K562 treated with DMSO at 1 percent for 24 hours (cell line): ENCODE data around the gene C2orf69. TPM values are rescaled to one million over a fixed set of nuclear protein-coding genes. Genes with fewer than 3 reads are reported as not detected.

Experiments
- total RNA-seq: library from RNA; unstranded; fragments of 300-600 nt; gene quantifications from 2 replicates; pipeline ENCODE4 v1.2.3, GENCODE V29; 2022; ENCODE audit warnings: low read depth; ENCODE audit not compliant: insufficient read depth

C2orf69 gene, protein sequence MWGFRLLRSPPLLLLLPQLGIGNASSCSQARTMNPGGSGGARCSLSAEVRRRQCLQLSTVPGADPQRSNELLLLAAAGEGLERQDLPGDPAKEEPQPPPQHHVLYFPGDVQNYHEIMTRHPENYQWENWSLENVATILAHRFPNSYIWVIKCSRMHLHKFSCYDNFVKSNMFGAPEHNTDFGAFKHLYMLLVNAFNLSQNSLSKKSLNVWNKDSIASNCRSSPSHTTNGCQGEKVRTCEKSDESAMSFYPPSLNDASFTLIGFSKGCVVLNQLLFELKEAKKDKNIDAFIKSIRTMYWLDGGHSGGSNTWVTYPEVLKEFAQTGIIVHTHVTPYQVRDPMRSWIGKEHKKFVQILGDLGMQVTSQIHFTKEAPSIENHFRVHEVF
- 3.3 and 3.7 TPM in 2 replicates for total RNA-seq

GRCh38 chr2:199911052-199911876 is at the start of gene C2orf69:
C2orf69 (plus strand) TSS chr2:199911293; CDS start chr2:199911439, 146 bp downstream.

DNA sequence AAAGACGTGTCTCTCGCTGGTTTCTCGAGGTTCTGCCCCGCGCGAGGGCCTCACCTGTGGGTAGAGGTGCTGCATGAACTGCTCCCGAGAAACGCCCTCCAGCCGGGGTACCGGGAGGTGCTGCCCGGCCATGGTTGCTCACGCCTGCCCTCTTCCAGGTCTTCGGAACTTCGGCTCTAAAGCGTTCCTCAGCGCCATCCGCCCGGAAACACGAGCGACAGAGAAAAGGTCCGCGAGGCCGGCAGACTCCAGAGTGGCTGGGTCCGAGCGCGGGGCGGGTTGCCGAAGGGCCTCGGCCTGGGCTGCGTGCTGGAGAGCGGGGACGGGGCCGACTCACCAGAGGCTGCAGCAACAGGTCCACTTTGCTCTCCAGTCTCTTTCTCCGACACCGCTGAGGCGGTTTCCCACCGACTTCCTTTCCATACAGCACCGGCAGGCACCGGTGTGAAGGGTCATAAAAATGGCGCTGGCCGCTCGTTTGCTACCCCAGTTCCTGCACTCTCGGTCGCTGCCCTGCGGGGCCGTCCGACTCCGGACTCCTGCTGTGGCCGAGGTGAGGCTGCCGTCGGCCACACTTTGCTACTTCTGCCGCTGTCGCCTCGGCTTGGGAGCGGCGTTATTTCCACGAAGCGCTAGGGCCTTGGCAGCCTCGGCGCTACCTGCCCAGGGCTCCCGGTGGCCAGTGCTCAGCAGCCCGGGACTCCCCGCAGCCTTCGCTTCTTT is 44.4 kb downstream of the C2orf69 start, which contains the start of the genes MAIP1 and TYW5:
Gene MAIP1 (plus strand): TSS at position 244 of the 723 bp plus-strand sequence. CDS start 217 bp downstream, at position 461.
Gene TYW5 (minus strand): TSS at position 153 of the 723 bp plus-strand sequence. CDS start 21 bp downstream, at position 132.

Other genes with a start within 250 kb of the C2orf69 start
- not detected in 2 replicates for gene FTCDNL1, start 60.1 kb upstream of the C2orf69 start, total RNA-seq
- gene TYW5, start 44.2 kb downstream of the C2orf69 start, total RNA-seq, result 1.2 and 1.5 TPM in 2 replicates
- gene MAIP1, start 44.3 kb downstream of the C2orf69 start, total RNA-seq, result 14.5 and 15.2 TPM in 2 replicates